SK-N-SH treated with all-trans-retinoic acid at 6 μM for 48 hours (cell line): ENCODE measurements around the gene LDB2.

Experiments
- CSDC2 ChIP-seq: fragments of 250-450 bp; sonication (Bioruptor Pico); IDR thresholded peaks from 2 replicates; pipeline ENCODE4 v1.5.0; 2020; ENCODE audit warnings: mild to moderate bottlenecking, moderate library complexity
- PPARA ChIP-seq: fragments of 250-450 bp; sonication (Bioruptor Pico); IDR thresholded peaks from 2 replicates; pipeline ENCODE4 v1.5.0; 2020; ENCODE audit warnings: mild to moderate bottlenecking, borderline replicate concordance
- SNAI2 ChIP-seq: fragments of 250-450 bp; sonication (Bioruptor Pico); IDR thresholded peaks from 2 replicates; pipeline ENCODE4 v1.5.0; 2020; ENCODE audit warnings: mild to moderate bottlenecking, moderate library complexity
- TCF4 ChIP-seq: fragments of 250-450 bp; sonication (Bioruptor Pico); IDR thresholded peaks from 2 replicates; pipeline ENCODE4 v1.8.0; 2021; ENCODE audit warnings: mild to moderate bottlenecking, moderate library complexity, borderline replicate concordance
- ZFP3 ChIP-seq: fragments of 250-450 bp; sonication (Bioruptor Pico); IDR thresholded peaks from 2 replicates; pipeline ENCODE4 v1.5.0; 2020; ENCODE audit warnings: mild to moderate bottlenecking, moderate library complexity
- TF ChIP-seq, protein P1 (sequence below): fragments of 250-450 bp; sonication (Bioruptor Pico); IDR thresholded peaks from 2 replicates; pipeline ENCODE4 v1.8.0; 2021; ENCODE audit warnings: low read depth, mild to moderate bottlenecking, moderate library complexity, borderline replicate concordance
- TF ChIP-seq, protein P2 (sequence below): fragments of 250-450 bp; sonication (Bioruptor Pico); IDR thresholded peaks from 2 replicates; pipeline ENCODE4 v1.5.1; 2020; ENCODE audit warnings: low read depth, mild to moderate bottlenecking, moderate library complexity
- TF ChIP-seq, protein P3 (sequence below): fragments of 250-450 bp; sonication (Bioruptor Pico); IDR thresholded peaks from 2 replicates; pipeline ENCODE4 v1.8.0; 2020; ENCODE audit warnings: mild to moderate bottlenecking, moderate library complexity, borderline replicate concordance
- TF ChIP-seq, protein P4 (sequence below): fragments of 250-450 bp; sonication (Bioruptor Pico); IDR thresholded peaks from 2 replicates; pipeline ENCODE4 v1.5.1; 2021; ENCODE audit warnings: mild to moderate bottlenecking, moderate library complexity

DNA sequence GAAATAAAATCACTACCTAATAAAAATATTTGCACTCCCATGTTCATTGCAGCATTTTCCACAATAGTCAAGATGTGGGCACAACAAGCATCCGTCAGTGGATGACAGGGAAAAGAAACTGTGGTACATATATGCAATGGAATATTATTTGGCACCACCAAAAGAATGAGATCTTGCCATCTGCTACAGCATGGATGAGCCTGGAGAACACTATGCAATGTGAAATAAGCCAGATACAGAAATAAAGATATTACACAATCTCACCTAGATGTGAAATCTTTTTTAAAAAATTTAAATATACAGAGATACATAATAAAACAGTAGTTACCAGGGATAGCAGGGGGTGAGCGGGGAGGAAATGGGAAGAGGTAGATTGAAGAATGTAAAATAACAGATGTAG, 44.8 kb downstream of the LDB2 start:
- TF ChIP-seq SNAI2 = no peak
- TF ChIP-seq PPARA = no peak
- no peak for TF ChIP-seq ZFP3
- TF ChIP-seq, protein P1, sequence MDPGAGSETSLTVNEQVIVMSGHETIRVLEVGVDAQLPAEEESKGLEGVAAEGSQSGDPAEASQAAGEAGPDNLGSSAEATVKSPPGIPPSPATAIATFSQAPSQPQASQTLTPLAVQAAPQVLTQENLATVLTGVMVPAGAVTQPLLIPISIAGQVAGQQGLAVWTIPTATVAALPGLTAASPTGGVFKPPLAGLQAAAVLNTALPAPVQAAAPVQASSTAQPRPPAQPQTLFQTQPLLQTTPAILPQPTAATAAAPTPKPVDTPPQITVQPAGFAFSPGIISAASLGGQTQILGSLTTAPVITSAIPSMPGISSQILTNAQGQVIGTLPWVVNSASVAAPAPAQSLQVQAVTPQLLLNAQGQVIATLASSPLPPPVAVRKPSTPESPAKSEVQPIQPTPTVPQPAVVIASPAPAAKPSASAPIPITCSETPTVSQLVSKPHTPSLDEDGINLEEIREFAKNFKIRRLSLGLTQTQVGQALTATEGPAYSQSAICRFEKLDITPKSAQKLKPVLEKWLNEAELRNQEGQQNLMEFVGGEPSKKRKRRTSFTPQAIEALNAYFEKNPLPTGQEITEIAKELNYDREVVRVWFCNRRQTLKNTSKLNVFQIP (CRISPR knock-in tag) = no peak
- TF ChIP-seq CSDC2 (CRISPR knock-in tag) = no peak
- TF ChIP-seq, protein P2, sequence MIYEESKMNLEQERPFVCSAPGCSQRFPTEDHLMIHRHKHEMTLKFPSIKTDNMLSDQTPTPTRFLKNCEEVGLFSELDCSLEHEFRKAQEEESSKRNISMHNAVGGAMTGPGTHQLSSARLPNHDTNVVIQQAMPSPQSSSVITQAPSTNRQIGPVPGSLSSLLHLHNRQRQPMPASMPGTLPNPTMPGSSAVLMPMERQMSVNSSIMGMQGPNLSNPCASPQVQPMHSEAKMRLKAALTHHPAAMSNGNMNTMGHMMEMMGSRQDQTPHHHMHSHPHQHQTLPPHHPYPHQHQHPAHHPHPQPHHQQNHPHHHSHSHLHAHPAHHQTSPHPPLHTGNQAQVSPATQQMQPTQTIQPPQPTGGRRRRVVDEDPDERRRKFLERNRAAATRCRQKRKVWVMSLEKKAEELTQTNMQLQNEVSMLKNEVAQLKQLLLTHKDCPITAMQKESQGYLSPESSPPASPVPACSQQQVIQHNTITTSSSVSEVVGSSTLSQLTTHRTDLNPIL (CRISPR knock-in tag) = no peak
- TF ChIP-seq, protein P3, sequence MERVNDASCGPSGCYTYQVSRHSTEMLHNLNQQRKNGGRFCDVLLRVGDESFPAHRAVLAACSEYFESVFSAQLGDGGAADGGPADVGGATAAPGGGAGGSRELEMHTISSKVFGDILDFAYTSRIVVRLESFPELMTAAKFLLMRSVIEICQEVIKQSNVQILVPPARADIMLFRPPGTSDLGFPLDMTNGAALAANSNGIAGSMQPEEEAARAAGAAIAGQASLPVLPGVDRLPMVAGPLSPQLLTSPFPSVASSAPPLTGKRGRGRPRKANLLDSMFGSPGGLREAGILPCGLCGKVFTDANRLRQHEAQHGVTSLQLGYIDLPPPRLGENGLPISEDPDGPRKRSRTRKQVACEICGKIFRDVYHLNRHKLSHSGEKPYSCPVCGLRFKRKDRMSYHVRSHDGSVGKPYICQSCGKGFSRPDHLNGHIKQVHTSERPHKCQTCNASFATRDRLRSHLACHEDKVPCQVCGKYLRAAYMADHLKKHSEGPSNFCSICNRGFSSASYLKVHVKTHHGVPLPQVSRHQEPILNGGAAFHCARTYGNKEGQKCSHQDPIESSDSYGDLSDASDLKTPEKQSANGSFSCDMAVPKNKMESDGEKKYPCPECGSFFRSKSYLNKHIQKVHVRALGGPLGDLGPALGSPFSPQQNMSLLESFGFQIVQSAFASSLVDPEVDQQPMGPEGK = no peak
- TF ChIP-seq TCF4 (CRISPR knock-in tag) = no peak
- TF ChIP-seq, protein P4, sequence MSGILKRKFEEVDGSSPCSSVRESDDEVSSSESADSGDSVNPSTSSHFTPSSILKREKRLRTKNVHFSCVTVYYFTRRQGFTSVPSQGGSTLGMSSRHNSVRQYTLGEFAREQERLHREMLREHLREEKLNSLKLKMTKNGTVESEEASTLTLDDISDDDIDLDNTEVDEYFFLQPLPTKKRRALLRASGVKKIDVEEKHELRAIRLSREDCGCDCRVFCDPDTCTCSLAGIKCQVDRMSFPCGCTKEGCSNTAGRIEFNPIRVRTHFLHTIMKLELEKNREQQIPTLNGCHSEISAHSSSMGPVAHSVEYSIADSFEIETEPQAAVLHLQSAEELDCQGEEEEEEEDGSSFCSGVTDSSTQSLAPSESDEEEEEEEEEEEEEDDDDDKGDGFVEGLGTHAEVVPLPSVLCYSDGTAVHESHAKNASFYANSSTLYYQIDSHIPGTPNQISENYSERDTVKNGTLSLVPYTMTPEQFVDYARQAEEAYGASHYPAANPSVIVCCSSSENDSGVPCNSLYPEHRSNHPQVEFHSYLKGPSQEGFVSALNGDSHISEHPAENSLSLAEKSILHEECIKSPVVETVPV = no peak
